HuH-7.5 (cell line): ENCODE data around the gene BCL2.
"Not testable (repeated sequence)": the region's sequence is repeated elsewhere in the genome, so short reads cannot be mapped to it uniquely, and the experiment has no call there.

ENCODE experiments used
- DNase-seq: peaks from one replicate; pipeline ENCODE4 v3.0.0; 2011; ENCODE audit warnings: low spot score

The BCL2 gene

DNA sequence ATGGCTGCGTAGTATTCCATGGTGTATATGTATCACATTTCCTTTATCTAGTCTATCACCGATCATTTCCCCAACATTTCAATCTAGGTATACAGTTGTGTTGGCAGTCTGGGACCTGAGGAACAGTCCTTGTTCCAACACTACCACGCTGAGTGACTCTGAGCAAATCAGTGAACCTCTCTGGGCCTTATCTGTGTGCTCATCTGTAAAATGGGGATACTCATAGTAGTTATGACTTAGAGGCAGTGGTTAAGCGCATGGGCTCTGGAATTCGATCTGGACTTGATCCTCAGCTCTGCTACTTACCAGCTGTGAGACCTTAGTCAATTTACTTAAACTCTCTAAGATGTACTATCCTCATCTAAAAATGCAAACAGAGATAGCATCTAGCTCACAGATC is 85.1 kb downstream of the BCL2 start:
- DNase-seq = no peak

DNA sequence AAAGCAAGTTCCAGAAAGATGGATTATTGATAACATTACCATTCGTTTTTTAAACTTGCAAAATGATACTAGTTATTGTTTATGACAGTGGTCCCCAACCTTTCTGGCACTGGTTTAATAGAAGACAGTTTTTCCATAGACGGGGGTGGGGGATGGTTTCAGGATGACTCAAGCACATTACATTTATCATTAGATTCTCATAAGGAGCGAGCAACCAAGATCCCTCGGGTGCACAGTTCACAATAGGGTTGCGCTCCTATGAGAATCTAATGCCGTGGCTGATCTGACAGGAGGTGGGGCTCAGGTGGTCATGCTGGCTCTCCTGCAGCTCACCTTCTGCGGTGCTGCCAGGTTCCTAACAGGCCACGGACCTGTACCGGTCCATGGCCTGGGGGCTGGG is 86.2 kb downstream of the BCL2 start:
- no peak for DNase-seq

DNA sequence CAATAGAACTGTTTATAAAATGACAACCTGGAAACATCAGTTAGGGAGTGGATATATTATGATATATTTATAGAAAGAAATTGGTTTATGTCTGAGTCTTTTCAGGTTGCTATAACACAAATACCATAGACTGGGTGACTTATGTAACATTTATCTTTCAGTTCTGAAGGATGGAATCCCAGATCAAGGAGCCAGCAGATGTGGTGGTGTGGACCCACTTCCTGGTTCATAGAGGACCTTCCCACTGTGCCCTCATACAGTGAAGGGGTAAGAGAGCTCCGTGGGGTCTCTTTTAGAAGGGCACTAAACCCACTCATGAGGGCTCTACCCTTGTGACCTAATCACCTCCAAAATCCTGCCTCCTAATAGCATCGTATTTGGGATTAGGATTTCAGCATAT is 86.7 kb downstream of the BCL2 start:
- no peak for DNase-seq

DNA sequence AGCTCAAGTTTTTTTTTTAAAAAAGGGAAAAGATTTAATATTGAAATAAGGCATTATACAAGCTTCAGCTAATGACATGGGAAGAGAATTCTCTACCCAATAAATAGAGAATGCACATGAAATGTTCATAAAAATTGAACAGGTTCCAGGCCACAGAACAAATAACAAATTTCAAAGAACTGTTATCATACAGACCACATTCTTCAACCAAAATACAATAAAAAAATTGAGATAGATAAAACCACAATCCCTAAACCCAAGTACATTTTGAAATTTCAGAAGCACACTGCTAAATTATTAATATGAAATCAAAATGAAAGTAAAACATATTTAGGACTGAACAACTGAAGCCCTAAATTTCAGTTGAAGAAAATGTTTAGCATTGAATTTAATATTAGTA is 89.6 kb downstream of the BCL2 start:
- no peak for DNase-seq

DNA sequence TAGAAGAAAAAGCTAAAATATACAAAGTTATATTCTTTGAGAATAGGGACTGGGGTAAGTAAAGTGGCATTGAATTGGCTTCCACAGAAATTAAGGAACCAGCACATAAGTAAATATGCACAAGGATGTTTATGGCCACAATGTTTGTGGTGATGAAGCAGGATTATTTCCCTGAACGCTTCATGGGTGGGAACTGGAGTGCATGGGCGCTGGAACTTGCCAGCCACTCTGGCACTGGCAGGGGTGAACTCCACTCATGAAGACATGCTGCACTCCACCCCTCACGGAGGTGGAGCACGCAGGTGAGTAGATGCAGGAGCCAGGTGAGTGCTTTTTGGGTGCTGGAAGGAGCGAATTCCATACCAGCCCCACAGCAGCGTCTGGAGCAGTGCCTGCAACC is 94.1 kb downstream of the BCL2 start:
- DNase-seq = no peak

- DNase-seq = no peak
These were observed 94.9 kb downstream of the BCL2 start for GRCh38 chr18:63224630-63225029.

- DNase-seq = no peak
These were observed 95.7 kb downstream of the BCL2 start for GRCh38 chr18:63223837-63224236.

DNA sequence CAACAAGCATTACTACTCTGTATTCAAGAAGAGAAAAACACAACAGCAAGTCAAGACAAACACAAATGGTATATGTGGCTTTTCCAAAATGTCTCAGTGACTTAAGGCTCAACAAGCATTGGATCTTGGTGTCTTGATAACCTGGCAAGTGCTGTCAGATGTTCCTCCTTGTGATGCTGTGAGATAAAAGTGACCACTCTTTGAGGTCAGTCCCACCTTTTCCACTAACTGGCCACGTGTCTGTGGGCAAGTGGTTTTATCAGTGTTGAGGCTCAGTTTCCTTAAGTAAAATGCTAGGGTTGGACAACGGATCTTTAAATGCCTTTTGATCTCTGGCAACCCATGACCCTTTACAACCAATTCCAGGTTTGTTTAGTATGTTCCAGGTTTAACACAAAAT is 98.7 kb downstream of the BCL2 start:
- DNase-seq = no peak

DNA sequence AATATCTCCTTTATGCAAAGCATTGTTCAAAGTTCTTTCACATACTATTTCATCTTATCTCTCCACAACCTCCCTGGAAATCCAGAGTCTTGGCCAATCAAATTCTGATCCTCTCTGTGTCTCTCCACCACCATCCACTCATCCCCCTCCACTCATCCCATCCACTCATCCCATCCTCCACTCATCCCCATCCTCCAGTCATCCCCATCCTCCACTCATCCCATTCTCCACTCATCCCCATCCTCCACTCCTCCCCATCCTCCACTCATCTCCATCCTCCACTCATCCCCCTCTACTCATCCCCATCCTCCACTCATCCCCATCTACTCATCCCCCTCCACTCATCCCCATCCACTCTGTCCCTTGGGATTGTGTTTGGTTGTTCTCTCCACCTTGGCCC is 101.1 kb downstream of the BCL2 start:
- no peak for DNase-seq

DNA sequence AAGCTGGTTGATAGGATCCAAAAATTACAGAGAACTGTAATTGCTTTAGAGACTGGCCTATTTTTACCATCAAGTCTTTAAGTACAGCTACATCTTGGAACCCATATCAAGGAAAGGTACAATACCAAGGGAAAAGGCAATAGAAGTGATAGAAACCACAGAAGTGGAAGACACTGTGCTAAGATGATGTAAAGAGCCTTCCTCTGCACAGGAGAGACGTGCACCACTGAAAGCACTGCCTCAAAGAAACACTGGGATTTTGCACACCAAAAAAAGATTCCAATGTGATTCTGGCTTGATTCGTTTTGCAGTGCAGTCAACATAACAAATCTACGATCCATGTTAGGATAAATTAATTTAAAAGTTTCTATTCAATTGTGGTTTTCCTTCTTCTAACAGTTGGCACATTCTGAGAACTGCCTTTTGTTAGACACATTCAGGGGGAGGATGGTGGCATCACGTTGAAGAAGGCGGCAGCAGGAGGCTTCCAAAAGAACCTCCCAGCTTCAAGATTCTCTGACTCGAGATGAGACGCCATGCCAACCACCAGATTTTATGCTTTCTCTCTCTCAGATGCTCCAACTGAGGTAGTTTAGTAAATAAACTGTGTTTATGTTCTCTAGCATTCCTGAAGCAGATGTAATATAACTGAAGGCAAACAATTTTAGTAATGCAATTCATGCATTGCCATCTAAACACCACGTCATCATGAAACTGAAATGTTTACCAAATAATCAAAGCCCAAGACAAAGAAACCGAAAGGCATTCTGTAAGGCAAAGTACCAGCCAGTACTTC is 102.9 kb downstream of the BCL2 start:
- no peak for DNase-seq

- DNase-seq = no peak
These were observed 105.5 kb downstream of the BCL2 start for GRCh38 chr18:63213936-63214671.

DNA sequence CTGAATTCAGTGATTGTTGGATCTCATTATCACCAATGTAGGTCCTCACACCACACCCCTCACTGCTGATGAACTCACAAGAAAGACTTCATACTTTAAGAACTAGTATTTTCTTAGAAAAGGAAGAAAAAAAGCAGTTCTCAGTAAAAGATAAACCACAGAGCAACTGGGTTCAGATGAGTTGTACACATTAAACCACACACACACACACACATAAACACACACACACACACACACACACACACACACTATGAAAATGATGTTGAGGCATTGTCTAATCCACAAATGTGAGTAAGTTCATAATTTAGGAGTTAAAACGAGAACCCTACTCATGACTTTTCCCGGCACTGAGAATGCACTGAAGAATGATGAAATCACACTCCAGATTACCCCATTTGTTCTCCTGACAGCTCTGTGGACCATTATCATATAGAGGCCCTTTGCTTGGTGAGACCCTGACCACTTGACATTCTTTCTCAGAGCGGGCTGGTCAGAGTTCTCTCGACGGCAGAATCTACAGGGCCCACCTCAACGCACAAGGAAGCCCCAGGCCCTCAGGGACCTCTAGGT is 106.2 kb downstream of the BCL2 start:
- no peak for DNase-seq

DNA sequence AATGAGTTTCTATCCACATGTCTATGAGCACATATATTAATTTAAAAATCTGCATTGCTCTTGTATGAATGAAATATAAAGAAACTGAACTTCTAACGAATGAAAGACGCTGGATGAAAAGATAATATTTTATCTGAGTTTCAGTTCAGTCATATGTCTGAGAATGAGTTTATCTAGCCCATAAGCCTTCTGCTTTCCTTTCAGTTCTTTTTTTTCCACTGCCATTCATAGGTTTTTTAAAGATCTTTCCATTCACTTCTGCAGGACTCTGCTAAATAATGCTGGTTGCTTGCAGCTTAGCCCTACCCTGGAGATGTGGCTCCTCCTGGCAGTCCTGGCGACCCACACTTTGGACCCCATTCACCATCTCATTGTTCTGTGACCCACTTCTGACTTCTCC is 109.0 kb downstream of the BCL2 start:
- DNase-seq = no peak

- DNase-seq = no peak
These were observed 110.9 kb downstream of the BCL2 start for GRCh38 chr18:63208676-63209075.

DNA sequence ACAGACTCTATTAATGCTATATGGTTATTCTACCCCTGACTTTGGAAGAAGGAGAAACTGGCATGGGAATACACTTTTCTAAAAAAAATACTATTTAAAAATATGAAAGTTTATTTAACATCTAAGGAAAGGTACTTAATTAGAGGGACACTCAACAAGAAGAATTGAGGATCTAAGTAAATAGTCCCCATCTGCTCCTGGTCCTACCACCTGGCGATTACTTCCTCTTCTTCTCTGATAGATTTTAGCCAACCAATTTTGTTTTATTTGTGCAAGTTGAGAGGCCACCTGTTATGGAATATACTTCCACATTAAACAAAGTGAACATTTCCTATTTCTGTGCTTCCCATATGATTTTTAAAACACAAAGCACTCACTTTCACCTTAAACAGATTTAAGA is 111.7 kb downstream of the BCL2 start:
- no peak for DNase-seq

DNA sequence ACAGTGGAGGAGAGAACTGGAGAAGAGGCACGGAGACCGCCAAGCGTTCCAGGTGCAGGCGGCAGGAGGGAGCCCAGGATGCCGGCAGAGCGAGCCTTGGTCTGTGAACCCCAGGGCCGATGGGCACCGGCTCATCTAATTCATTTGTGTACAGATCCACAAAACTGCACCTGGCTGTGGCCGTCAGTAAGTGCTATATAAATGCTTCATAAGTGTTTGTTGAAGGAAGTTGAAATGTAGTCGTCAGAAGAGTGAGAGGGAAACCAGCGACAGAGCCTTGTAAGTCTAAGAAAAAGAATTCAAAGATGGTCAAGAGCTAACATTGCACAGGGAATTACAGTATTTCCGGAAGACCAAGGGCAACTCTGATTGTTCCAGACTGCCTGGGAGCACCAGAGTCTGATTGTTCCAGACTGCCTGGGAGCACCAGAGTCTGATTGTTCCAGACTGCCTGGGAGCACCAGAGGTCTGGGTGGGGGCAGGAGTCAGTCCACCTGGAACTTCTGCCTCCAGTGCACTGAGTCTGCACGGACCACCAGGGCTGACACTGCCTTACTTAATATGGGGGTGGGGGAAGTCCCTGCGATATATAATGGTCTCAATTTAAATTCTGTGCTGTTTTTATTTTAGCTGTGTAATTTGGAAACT is 112.3 kb downstream of the BCL2 start:
- no peak for DNase-seq

GRCh38 chr18:63206433-63207142 is 113.0 kb downstream of the BCL2 start:
- no peak for DNase-seq

DNA sequence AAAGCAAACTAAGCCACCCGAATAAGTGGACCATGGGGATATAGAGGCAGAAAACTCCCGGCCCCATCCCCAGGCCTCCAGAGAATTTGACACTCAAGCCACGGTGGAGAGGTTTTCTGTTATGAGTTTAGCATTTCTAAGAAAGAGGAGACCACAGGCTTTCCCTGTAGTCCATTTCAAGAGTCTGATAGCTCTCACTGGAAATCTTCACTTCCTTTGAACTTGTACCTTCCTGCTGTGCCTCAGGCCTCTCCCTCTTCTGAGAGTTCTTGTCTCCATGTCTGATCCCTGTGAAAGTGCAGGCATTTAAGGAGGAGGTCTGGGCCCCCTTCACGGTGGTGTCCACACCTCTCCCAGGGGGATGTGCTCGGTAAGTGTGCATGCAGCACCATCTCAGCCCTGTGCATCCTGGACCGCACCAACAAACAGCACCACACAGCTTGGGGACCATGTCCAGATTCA is 113.7 kb downstream of the BCL2 start:
- DNase-seq = no peak

GRCh38 chr18:63203497-63203896 is 116.1 kb downstream of the BCL2 start:
- DNase-seq = no peak

DNA sequence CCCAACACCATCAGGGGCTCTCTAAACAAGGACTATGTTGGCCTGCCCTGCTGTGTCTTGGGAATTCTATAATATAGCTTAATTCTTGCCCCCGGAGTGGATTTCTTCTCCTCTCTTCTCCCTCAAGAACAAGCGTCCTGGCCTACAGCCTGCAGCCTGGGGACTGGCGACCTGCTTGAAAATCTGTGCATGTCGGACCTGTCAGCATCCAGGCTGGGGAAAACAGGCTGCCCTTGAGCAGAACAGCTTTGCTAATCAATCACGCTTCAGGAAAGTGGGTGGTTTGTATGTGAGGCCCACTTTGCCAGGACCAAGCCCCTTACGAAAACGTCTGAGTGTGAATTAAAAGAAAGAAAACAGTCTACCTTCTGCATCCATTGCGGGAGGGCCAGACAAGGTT is 116.7 kb downstream of the BCL2 start:
- DNase-seq = no peak

DNA sequence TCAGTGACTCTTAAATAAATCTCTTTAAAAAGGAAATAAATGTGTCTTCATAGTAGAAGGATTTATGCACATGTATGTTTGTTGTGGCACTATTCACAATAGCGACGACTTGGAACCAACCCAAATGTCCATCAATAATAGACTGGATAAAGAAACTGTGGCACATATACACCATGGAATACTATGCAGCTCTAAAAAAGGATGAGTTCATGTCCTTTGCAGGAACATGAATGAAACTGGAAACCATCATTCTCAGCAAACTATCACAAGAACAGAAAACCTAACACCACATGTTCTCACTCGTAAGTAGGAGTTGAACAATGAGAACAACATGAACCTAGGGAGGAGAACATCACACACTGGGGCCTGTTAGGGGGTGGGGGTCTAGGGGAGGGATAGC is 118.1 kb downstream of the BCL2 start:
- DNase-seq = not testable (repeated sequence)

- DNase-seq = no peak
These were observed 119.8 kb downstream of the BCL2 start for GRCh38 chr18:63199743-63200241.
